Small intestine (tissue), 7 donors: ENCODE results near the gene MED12L. TPM values are rescaled to one million over a fixed set of nuclear protein-coding genes. Genes with fewer than 3 reads are reported as not detected.

Experiments
- DNase-seq, 2 donors: peaks; one replicate each; pipeline versions ENCODE4 v3.0.0 to v3.0.0-alpha.2; 2013
- FAIRE-seq: peaks from 2 replicates; lab custom pipeline; 2012; peaks lifted over from hg19 to GRCh38; lab: Jason Lieb, UNC
- H3K27ac ChIP-seq, 3 donors: one replicate each; pipeline ENCODE4 v1.5.1; 2013; ENCODE audit warnings: low read length in 2 of 3, mild to moderate bottlenecking in 2 of 3, control low read depth in 1 of 3, inconsistent platforms in 1 of 3, low read depth in 1 of 3, moderate library complexity in 1 of 3
- H3K27me3 ChIP-seq, 3 donors: one replicate each; pipeline ENCODE4 v1.6.1; 2013; ENCODE audit warnings: low read length in 3 of 3, inconsistent platforms in 1 of 3; ENCODE audit not compliant: control insufficient read depth in 3 of 3, insufficient read depth in 3 of 3
- H3K36me3 ChIP-seq, 3 donors: one replicate each; pipeline ENCODE4 v1.6.1; 2013; ENCODE audit warnings: low read length in 3 of 3, inconsistent platforms in 1 of 3, low read depth in 1 of 3, mild to moderate bottlenecking in 1 of 3, moderate library complexity in 1 of 3; ENCODE audit not compliant: control insufficient read depth in 3 of 3, insufficient read depth in 2 of 3
- H3K4me1 ChIP-seq, 3 donors: one replicate each; pipeline ENCODE4 v1.6.1; 2013; ENCODE audit warnings: low read length in 2 of 3, inconsistent platforms in 1 of 3, low read depth in 1 of 3, mild to moderate bottlenecking in 1 of 3, moderate library complexity in 1 of 3; ENCODE audit not compliant: control insufficient read depth in 3 of 3, insufficient read depth in 2 of 3
- H3K4me3 ChIP-seq, 3 donors: one replicate each; pipeline ENCODE4 v1.5.1; 2013; ENCODE audit warnings: low read length in 3 of 3, control low read depth in 1 of 3, inconsistent platforms in 1 of 3, low read depth in 1 of 3, mild to moderate bottlenecking in 1 of 3, moderate library complexity in 1 of 3
- H3K9me3 ChIP-seq, 2 donors: one replicate each; pipeline ENCODE4 v1.6.1; 2013; ENCODE audit warnings: low read depth in 1 of 2, low read length in 1 of 2; ENCODE audit not compliant: control insufficient read depth in 2 of 2, insufficient read depth in 1 of 2
- WGBS, 3 donors: extraction: QIAGEN DNeasy Blood & Tissue Kit; methylation state at CpG; one replicate each; pipeline ENCODE4 v1.1.7; 2013; 5-methylcytosine and 5-hydroxymethylcytosine counted together
- polyA plus RNA-seq, 4 donors: library from polyadenylated mRNA; stranded (reverse) in 3 of 4; unstranded in 1 of 4; fragments of 200-250 nt in 3 of 4; fragments of 120-200 nt in 1 of 4; gene quantifications; one replicate each; pipeline versions ENCODE4 v1.2.1 to v1.2.3, GENCODE V29; 2013
- donor health status: healthy with polysubstance abuse.
- donor health status: control.
- donor health status: control.
- donor health status: Bipolar disorder and iron deficiency.
- donor health status: healthy.

MED12L gene
- polyA plus RNA-seq, 4 donors: 0.16 to 2.4 (median 0.36) TPM

DNA sequence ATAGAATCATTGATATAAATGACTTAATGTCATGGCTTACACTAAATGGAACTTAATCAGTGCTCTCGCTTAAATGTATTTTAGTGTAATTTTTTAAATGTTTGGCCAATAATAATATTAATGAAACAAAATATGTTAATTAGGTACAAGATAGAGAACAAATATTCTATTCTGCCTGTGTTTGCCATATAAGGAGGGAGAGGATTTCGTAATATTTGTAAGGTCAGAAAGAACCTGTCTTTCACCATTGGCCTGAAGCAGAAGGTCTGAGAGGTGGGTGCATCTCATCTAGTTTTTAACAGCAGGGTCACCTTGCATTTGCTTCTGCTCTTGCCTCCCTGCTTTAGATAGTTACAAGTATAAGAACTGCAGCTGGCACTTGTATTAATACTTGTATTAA, 228.7 kb downstream of the MED12L start:
- H3K4me3 ChIP-seq: no peak overlapping the region
- WGBS, 3 donors: 72 to 90% (median 74%) methylated on average over 2 of the region's 2 CpGs
- DNase-seq: no peak

GRCh38 chr3:151314593-151314992, 229.1 kb downstream of the MED12L start:
- Histone ChIP-seq H3K4me1 (no peaks in the 10 kb centered on the region), H3K27ac (no peak overlapping the region), H3K27me3 (no peaks in the 10 kb centered on the region), H3K9me3 (no peaks in the 10 kb centered on the region), H3K36me3 (no peaks in the 10 kb centered on the region), H3K4me3 (no peak overlapping the region)
- 93 to 95% (median 95%) methylated on average over 5 of the region's 5 CpGs for WGBS, 3 donors
- DNase-seq (no peak), FAIRE-seq (no peak)

More for the DNA sequence above, 228.7 kb downstream of the MED12L start:
- no peaks in the 10 kb centered on the region for H3K9me3 ChIP-seq
- FAIRE-seq: no peak
- H3K27me3 ChIP-seq: no peaks in the 10 kb centered on the region
- H3K4me1 ChIP-seq: no peaks in the 10 kb centered on the region
- no peak overlapping the region for H3K27ac ChIP-seq
- H3K36me3 ChIP-seq: no peaks in the 10 kb centered on the region

- no peaks in the 10 kb centered on the region for H3K9me3 ChIP-seq
- DNase-seq (no peak), FAIRE-seq (no peak)
- no peaks in the 10 kb centered on the region for H3K36me3 ChIP-seq
- no peak overlapping the region for H3K4me3 ChIP-seq
- no peaks in the 10 kb centered on the region for H3K27me3 ChIP-seq
- no peak overlapping the region for H3K27ac ChIP-seq
- H3K4me1 ChIP-seq: no peaks in the 10 kb centered on the region
- 63 to 92% (median 91%) methylated on average over 2 of the region's 2 CpGs for WGBS, 3 donors
Observed at GRCh38 chr3:151315136-151315535, 229.7 kb downstream of the MED12L start.

DNA sequence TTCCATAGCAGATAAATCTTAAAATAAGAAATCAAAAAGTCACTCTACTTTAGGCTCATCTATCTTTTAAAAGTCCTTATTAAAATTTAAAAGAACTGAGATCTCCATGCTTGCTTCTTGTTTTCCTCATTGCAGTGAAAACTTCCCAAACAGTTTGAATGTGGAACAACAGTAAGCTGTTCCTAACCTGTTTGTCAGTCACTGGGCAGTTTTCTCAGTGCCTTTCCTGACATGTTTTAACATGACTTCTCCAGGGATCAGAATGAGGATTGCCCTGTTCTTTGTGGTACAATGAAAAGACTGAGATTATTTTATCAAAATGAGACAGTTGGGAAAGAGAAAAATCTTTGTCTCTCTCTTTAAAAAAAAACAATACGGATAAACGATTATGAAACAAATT, 230.4 kb downstream of the MED12L start:
- Histone ChIP-seq H3K27me3 (no peaks in the 10 kb centered on the region), H3K4me1 (no peaks in the 10 kb centered on the region), H3K9me3 (no peaks in the 10 kb centered on the region), H3K36me3 (no peaks in the 10 kb centered on the region), H3K27ac (no peak overlapping the region), H3K4me3 (no peak overlapping the region)
- no peak for FAIRE-seq
- WGBS, 3 donors: 81 to 86% (median 85%) methylated on average over 2 of the region's 2 CpGs
- DNase-seq: no peak

DNA sequence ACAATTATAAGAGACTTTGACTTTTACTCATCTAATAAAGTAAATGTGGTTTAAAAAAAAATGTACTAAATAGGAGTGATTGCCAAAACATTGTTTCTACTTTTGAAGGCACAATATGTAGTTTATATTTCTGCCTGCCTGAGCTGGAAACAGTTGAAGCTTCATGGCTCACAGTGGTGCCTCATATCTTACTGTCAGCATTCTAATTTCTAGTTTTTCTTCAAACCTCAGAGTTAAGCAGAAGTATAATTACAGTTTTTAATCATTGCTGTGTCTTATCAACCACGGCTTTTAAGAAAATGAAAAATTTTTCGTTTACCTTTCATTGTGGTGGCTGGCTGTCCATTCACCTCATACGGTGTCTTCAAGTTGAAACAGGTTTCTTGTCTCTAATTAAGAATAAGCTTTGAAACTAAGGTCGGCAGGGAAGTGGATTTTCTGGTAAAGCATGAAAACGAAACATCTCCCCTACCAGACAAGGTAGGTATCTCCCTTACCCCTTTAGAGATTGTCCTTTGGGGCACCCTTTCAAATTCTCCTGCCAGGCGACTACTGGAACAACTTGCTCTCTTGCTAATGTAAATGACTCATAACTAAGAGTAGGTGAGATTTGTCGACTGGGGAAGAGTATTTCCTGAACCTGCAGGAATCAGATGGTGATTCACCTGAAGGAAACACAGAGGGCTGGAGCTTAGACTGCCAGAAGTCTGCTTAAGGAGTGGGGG, 231.0 kb downstream of the MED12L start, which contains the start of gene GPR87:
GPR87 (minus strand) TSS at position 554 of the 725 bp plus-strand sequence. CDS start 16,720 bp downstream, outside the sequence.
- Histone ChIP-seq H3K27ac (no peak within 1 kb of the TSS), H3K27me3 (no peaks in the 10 kb centered on the region), H3K36me3 (no peaks in the 10 kb centered on the region), H3K9me3 (no peaks in the 10 kb centered on the region), H3K4me3 (no peak within 1 kb of the TSS), H3K4me1 (no peaks in the 10 kb centered on the region)
- FAIRE-seq (no peak), DNase-seq (peak in 1 of 2 donors; percentile 2)
- WGBS, 3 donors: 56 to 69% (median 67%) methylated on average over 7 of the region's 7 CpGs

DNA sequence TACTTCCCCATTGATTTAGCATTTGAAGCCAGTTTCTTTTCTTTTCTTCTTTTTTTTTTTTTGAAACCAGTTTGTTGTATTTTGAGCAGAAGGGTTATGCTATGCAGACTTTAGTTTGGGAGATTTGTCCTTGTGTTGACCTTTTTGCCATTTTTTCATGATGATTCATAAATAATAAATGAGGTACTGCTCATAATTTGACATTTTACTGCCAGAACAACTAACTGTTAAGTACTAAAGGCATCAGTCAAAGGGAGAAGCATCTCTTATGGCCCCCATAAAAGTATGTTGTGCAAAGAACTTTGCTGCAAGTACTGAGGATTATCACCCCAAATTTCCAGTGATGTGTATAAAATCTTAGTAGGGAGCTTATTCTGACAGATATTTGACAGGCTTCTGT, 232.8 kb downstream of the MED12L start:
- Histone ChIP-seq H3K4me3 (no peak overlapping the region), H3K36me3 (no peaks in the 10 kb centered on the region), H3K4me1 (no peaks in the 10 kb centered on the region), H3K27me3 (no peaks in the 10 kb centered on the region), H3K27ac (no peak overlapping the region), H3K9me3 (no peaks in the 10 kb centered on the region)
- DNase-seq: no peak
- no peak for FAIRE-seq

- DNase-seq: no peak
- Histone ChIP-seq H3K9me3 (no peaks in the 10 kb centered on the region), H3K4me3 (no peak overlapping the region), H3K4me1 (no peaks in the 10 kb centered on the region), H3K27me3 (no peaks in the 10 kb centered on the region), H3K27ac (no peak overlapping the region), H3K36me3 (no peaks in the 10 kb centered on the region)
- 89 to 94% (median 91%) methylated on average over 7 of the region's 7 CpGs for WGBS, 3 donors
- FAIRE-seq: no peak
Observed at GRCh38 chr3:151318991-151319390, 233.5 kb downstream of the MED12L start.

- Histone ChIP-seq H3K27me3 (no peaks in the 10 kb centered on the region), H3K27ac (no peak overlapping the region), H3K9me3 (no peaks in the 10 kb centered on the region), H3K36me3 (no peaks in the 10 kb centered on the region), H3K4me3 (no peak overlapping the region), H3K4me1 (no peaks in the 10 kb centered on the region)
- 81 to 86% (median 82%) methylated on average over 4 of the region's 4 CpGs for WGBS, 3 donors
- FAIRE-seq: no peak
- no peak for DNase-seq
Observed at GRCh38 chr3:151319628-151320027, 234.2 kb downstream of the MED12L start.

- DNase-seq (no peak), FAIRE-seq (no peak)
- Histone ChIP-seq H3K4me1 (no peaks in the 10 kb centered on the region), H3K27ac (no peak overlapping the region), H3K4me3 (no peak overlapping the region), H3K9me3 (no peaks in the 10 kb centered on the region), H3K27me3 (no peaks in the 10 kb centered on the region), H3K36me3 (no peaks in the 10 kb centered on the region)
- WGBS, 3 donors: 80 to 88% (median 86%) methylated on average over 2 of the region's 2 CpGs
Observed at GRCh38 chr3:151320131-151320530, 234.7 kb downstream of the MED12L start.
